ENCODE results near the gene MLLT10. TPM values are rescaled to one million over a fixed set of nuclear protein-coding genes. Genes with fewer than 3 reads are reported as not detected.

MLLT10 gene
- total RNA-seq, 1 experiment from 2014 or later: 48.4 TPM

DNA sequence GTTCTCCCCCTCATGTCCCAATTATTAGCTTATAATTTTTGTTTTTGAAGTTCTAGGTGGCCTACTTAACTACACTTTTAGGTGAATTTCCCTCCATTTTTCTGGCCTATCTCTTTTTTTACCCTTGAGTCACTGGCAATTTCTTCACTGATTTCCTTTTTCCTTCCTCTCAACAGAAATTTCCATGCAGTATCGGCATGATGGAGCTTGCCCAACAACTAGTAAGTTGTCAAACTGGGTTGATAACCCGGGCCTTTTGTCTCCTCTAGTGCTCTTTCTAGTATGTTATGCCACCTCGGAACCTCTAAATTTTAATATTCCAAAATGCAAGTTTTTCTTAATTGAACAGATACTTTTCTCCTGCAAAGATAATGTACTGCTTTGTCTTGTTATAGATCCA lies 147.1 kb downstream of the MLLT10 start:
- Histone ChIP-seq H4K20me1 (ENCODE audit: insufficient read depth) (no peaks in the 10 kb centered on the region), H3K4me3 (no peak overlapping the region), H3K4me2 (no peak overlapping the region), H3K9me2 (ENCODE audit: insufficient read depth) (no peaks in the 10 kb centered on the region), H3K4me1 (replicated peaks; ENCODE audit: insufficient read depth) (no peaks in the 10 kb centered on the region), H2AFZ (no peak overlapping the region), H3K9me3 (ENCODE audit: insufficient read depth, low read depth) (no peaks in the 10 kb centered on the region), H3K36me3 (ENCODE audit: low read depth) (no peaks in the 10 kb centered on the region), H3K27ac (no peak overlapping the region), H3K79me2 (ENCODE audit: low read depth) (no peaks in the 10 kb centered on the region), H3F3A (ENCODE audit: insufficient read depth, low read depth) (no peaks in the 10 kb centered on the region), H3K27me3 (ENCODE audit: insufficient read depth, low read depth) (no peaks in the 10 kb centered on the region)
- intact Hi-C loops (cut with micrococcal nuclease; ENCODE audit: unreplicated experiment): no loop called here
- ChIA-PET CTCF (no interaction called here), POLR2A (ENCODE audit: unreplicated experiment) (no interaction called here)
- TF ChIP-seq CTCF (conservative IDR thresholded peaks at IDR 0.05) (no peak), EZH2 (IDR thresholded peaks at IDR 0.05; ENCODE audit: low read depth) (no peak)
- DNase-seq: no peak
- no TSS peak for BruUV-seq (replicated peaks)

GRCh38 chr10:21687266-21688008 lies 153.4 kb downstream of the MLLT10 start:
- no peaks in the 10 kb centered on the region for H3K4me1 ChIP-seq (replicated peaks; ENCODE audit: insufficient read depth)
- no peaks in the 10 kb centered on the region for H3K79me2 ChIP-seq (ENCODE audit: low read depth)
- H3K9me2 ChIP-seq (ENCODE audit: insufficient read depth): no peaks in the 10 kb centered on the region
- no peak overlapping the region for H2AFZ ChIP-seq
- DNase-seq: no peak
- ChIA-PET CTCF (no interaction called here), POLR2A (ENCODE audit: unreplicated experiment) (no interaction called here)
- no peaks in the 10 kb centered on the region for H4K20me1 ChIP-seq (ENCODE audit: insufficient read depth)
- no peak overlapping the region for H3K27ac ChIP-seq
- H3K4me2 ChIP-seq: no peak overlapping the region
- TF ChIP-seq EZH2 (IDR thresholded peaks at IDR 0.05; ENCODE audit: low read depth) (no peak), CTCF (conservative IDR thresholded peaks at IDR 0.05) (no peak)
- H3K9me3 ChIP-seq (ENCODE audit: insufficient read depth, low read depth): no peaks in the 10 kb centered on the region
- no TSS peak for BruUV-seq (replicated peaks)
- no peaks in the 10 kb centered on the region for H3K27me3 ChIP-seq (ENCODE audit: insufficient read depth, low read depth)
- H3K4me3 ChIP-seq: no peak overlapping the region
- intact Hi-C loops (cut with micrococcal nuclease; ENCODE audit: unreplicated experiment): no loop called here
- no peaks in the 10 kb centered on the region for H3K36me3 ChIP-seq (ENCODE audit: low read depth)
- H3F3A ChIP-seq (ENCODE audit: insufficient read depth, low read depth): no peaks in the 10 kb centered on the region

DNA sequence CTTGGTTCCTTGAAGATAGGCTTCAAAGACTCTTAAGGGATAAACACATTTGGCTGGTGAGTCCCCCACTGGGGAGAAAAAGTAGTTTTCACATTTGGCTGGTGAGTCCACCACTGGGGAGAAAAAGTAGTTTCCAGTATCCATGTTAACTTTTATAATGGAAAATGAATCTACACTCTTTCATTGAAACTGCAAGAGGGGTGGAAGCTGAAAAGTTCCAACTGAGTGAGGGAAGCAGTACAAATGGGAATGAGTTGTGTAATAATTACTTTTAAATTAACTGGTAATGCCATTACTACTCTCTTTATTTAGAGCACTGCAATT lies 153.9 kb downstream of the MLLT10 start:
- BruUV-seq (replicated peaks): no TSS peak
- intact Hi-C loops (cut with micrococcal nuclease; ENCODE audit: unreplicated experiment): no loop called here
- Histone ChIP-seq H3K27me3 (ENCODE audit: insufficient read depth, low read depth) (no peaks in the 10 kb centered on the region), H3K79me2 (ENCODE audit: low read depth) (no peaks in the 10 kb centered on the region), H3K4me1 (replicated peaks; ENCODE audit: insufficient read depth) (no peaks in the 10 kb centered on the region), H3K9me2 (ENCODE audit: insufficient read depth) (no peaks in the 10 kb centered on the region), H3K9me3 (ENCODE audit: insufficient read depth, low read depth) (no peaks in the 10 kb centered on the region), H3K36me3 (ENCODE audit: low read depth) (no peaks in the 10 kb centered on the region), H3K27ac (no peak overlapping the region), H2AFZ (no peak overlapping the region), H4K20me1 (ENCODE audit: insufficient read depth) (no peaks in the 10 kb centered on the region), H3K4me2 (no peak overlapping the region), H3F3A (ENCODE audit: insufficient read depth, low read depth) (no peaks in the 10 kb centered on the region), H3K4me3 (no peak overlapping the region)
- CTCF ChIA-PET: no interaction called here
- POLR2A ChIA-PET (ENCODE audit: unreplicated experiment): no interaction called here
- DNase-seq: no peak
- no peak for TF ChIP-seq CTCF (conservative IDR thresholded peaks at IDR 0.05)
- no peak for TF ChIP-seq EZH2 (IDR thresholded peaks at IDR 0.05; ENCODE audit: low read depth)

All from PC-9 (cell line).